GM21360 (cell line): ENCODE data around the gene GATA3.
A peak's percentile ranks its signal among the peaks of the same experiment; 100 is the strongest.
"Not testable (repeated sequence)": the region's sequence is repeated elsewhere in the genome, so short reads cannot be mapped to it uniquely, and the experiment has no call there.

Experiments used
- ATAC-seq: cut with Tn5 transposase; IDR thresholded peaks from one replicate; pipeline ENCODE4 v1.9.1; 2021; ENCODE audit warnings: mild to moderate bottlenecking, moderate library complexity; ENCODE audit not compliant: unreplicated experiment

GATA3 gene

GRCh38 chr10:8054494-8055407, at the start of gene GATA3:
TSS of gene GATA3 (plus strand) at chr10:8054688. CDS start at chr10:8055656, 968 bp downstream.
- ATAC-seq: peak; percentile 37

- no peak for ATAC-seq
Measured at GRCh38 chr10:8006274-8006999, 48.1 kb upstream of the GATA3 start.

GRCh38 chr10:8009031-8009430, 45.5 kb upstream of the GATA3 start:
- no peak for ATAC-seq

GRCh38 chr10:8013006-8013405, 41.5 kb upstream of the GATA3 start:
- no peak for ATAC-seq

- no peak for ATAC-seq
Measured at GRCh38 chr10:8013619-8014018, 40.9 kb upstream of the GATA3 start.

GRCh38 chr10:8014649-8015048, 39.8 kb upstream of the GATA3 start:
- no peak for ATAC-seq

GRCh38 chr10:8017277-8017676, 37.2 kb upstream of the GATA3 start:
- ATAC-seq: no peak

GRCh38 chr10:8023321-8023720, 31.2 kb upstream of the GATA3 start:
- ATAC-seq: no peak

- no peak for ATAC-seq
Measured at GRCh38 chr10:8023851-8024250, 30.6 kb upstream of the GATA3 start.

GRCh38 chr10:8026349-8027259, 27.9 kb upstream of the GATA3 start:
- no peak for ATAC-seq

- not testable (repeated sequence) for ATAC-seq
Measured at GRCh38 chr10:8031211-8031610, 23.3 kb upstream of the GATA3 start.

- no peak for ATAC-seq
Measured at GRCh38 chr10:8032558-8032957, 21.9 kb upstream of the GATA3 start.

GRCh38 chr10:8033812-8034465, 20.5 kb upstream of the GATA3 start:
- no peak for ATAC-seq

- no peak for ATAC-seq
Measured at GRCh38 chr10:8034466-8035005, 20.0 kb upstream of the GATA3 start.

GRCh38 chr10:8035006-8035640, 19.4 kb upstream of the GATA3 start:
- no peak for ATAC-seq

GRCh38 chr10:8035641-8036470, 18.6 kb upstream of the GATA3 start:
- no peak for ATAC-seq

- no peak for ATAC-seq
Measured at GRCh38 chr10:8036506-8037198, 17.8 kb upstream of the GATA3 start.

- ATAC-seq: no peak
Measured at GRCh38 chr10:8037199-8037801, 17.2 kb upstream of the GATA3 start.
